Spinal cord (tissue), 10 donors: ENCODE results near the gene ENDOV. TPM values are rescaled to one million over a fixed set of nuclear protein-coding genes. Genes with fewer than 3 reads are reported as not detected.

Experiments
- DNase-seq, 6 donors: peaks; one replicate each; pipeline versions ENCODE4 v3.0.0 to v3.0.0-alpha.2; 2013 to 2015; ENCODE audit warnings: low spot score in 6 of 6, low read depth in 4 of 6
- H3K27ac ChIP-seq: one replicate; pipeline ENCODE4 v1.5.1; 2013; ENCODE audit warnings: low read depth, low read length, control low read depth
- H3K27me3 ChIP-seq: one replicate; pipeline ENCODE4 v1.6.1; 2013; ENCODE audit warnings: low read length; ENCODE audit not compliant: control insufficient read depth, insufficient read depth
- H3K36me3 ChIP-seq: one replicate; pipeline ENCODE4 v1.6.1; 2013; ENCODE audit warnings: low read length; ENCODE audit not compliant: control insufficient read depth, insufficient read depth
- H3K4me1 ChIP-seq: one replicate; pipeline ENCODE4 v1.6.1; 2013; ENCODE audit warnings: low read length; ENCODE audit not compliant: control insufficient read depth, insufficient read depth
- H3K4me3 ChIP-seq: one replicate; pipeline ENCODE4 v1.5.1; 2013; ENCODE audit warnings: low read depth, low read length, control low read depth
- H3K9me3 ChIP-seq: one replicate; pipeline ENCODE4 v1.6.1; 2013; ENCODE audit warnings: low read length; ENCODE audit not compliant: control insufficient read depth, insufficient read depth
- WGBS: methylation state at CpG from one replicate; pipeline ENCODE4 v1.1.5; 2013; ENCODE audit warnings: missing lambda C conversion rate; ENCODE audit not compliant: insufficient coverage; 5-methylcytosine and 5-hydroxymethylcytosine counted together
- polyA plus RNA-seq, 2 donors: library from polyadenylated mRNA; unstranded; fragments of 120-200 nt; gene quantifications; one replicate each; pipeline ENCODE4 v1.2.1, GENCODE V29; 2013; ENCODE audit not compliant: insufficient read length in 2 of 2
- total RNA-seq, 2 donors: library from RNA; depleted of rRNA in 1 of 2; stranded (reverse); fragments of 120-200 nt in 1 of 2; fragments of >200 nt in 1 of 2; gene quantifications; one replicate each; pipeline versions ENCODE4 v1.2.3 to v1.2.4, GENCODE V29; 2013 to 2014
- donor health status: healthy.

ENDOV gene
- total and polyA plus RNA-seq, 4 donors = 14.3 to 51.6 (median 29.4) TPM

GRCh38 chr17:80477647-80478478, 62.9 kb downstream of the ENDOV start:
- DNase-seq = peak in 2 of 6 donors; percentile 87 to 92
- under 1% methylated on average over 103 of the region's 103 CpGs for WGBS
- Histone ChIP-seq H3K27ac (no peak overlapping the region), H3K36me3 (peaks cover 11% of the 10 kb centered on the region), H3K4me3 (no peak overlapping the region), H3K4me1 (peaks cover 50% of the 10 kb centered on the region), H3K27me3 (peaks cover 84% of the 10 kb centered on the region), H3K9me3 (no peaks in the 10 kb centered on the region)

GRCh38 chr17:80478487-80479245, 63.7 kb downstream of the ENDOV start:
- Histone ChIP-seq H3K4me3 (no peak overlapping the region), H3K27me3 (peaks cover 80% of the 10 kb centered on the region), H3K9me3 (no peaks in the 10 kb centered on the region), H3K36me3 (peaks cover 3% of the 10 kb centered on the region), H3K4me1 (peaks cover 46% of the 10 kb centered on the region), H3K27ac (no peak overlapping the region)
- WGBS = 10% methylated on average over 47 of the region's 51 CpGs
- DNase-seq = no peak

GRCh38 chr17:80479246-80479566, 64.2 kb downstream of the ENDOV start:
- WGBS = 67% methylated on average over 4 of the region's 9 CpGs
- Histone ChIP-seq H3K27ac (no peak overlapping the region), H3K9me3 (no peaks in the 10 kb centered on the region), H3K4me3 (no peak overlapping the region), H3K4me1 (peaks cover 44% of the 10 kb centered on the region), H3K36me3 (no peaks in the 10 kb centered on the region), H3K27me3 (peaks cover 75% of the 10 kb centered on the region)
- DNase-seq = no peak

GRCh38 chr17:80480248-80480647, 65.3 kb downstream of the ENDOV start:
- WGBS = 100% methylated on average over 6 of the region's 7 CpGs
- Histone ChIP-seq H3K36me3 (no peaks in the 10 kb centered on the region), H3K9me3 (no peaks in the 10 kb centered on the region), H3K4me3 (no peak overlapping the region), H3K4me1 (peaks cover 33% of the 10 kb centered on the region), H3K27me3 (peaks cover 64% of the 10 kb centered on the region), H3K27ac (no peak overlapping the region)
- no peak for DNase-seq

GRCh38 chr17:80481284-80482057, 66.5 kb downstream of the ENDOV start:
- H3K4me1 ChIP-seq = peaks cover 30% of the 10 kb centered on the region
- no peak for DNase-seq
- H3K36me3 ChIP-seq = no peaks in the 10 kb centered on the region
- H3K27ac ChIP-seq = no peak overlapping the region
- H3K4me3 ChIP-seq = no peak overlapping the region
- peaks cover 57% of the 10 kb centered on the region for H3K27me3 ChIP-seq
- 44% methylated on average over 18 of the region's 21 CpGs for WGBS
- H3K9me3 ChIP-seq = no peaks in the 10 kb centered on the region

- no peak overlapping the region for H3K27ac ChIP-seq
- H3K36me3 ChIP-seq = no peaks in the 10 kb centered on the region
- DNase-seq = no peak
- no peaks in the 10 kb centered on the region for H3K9me3 ChIP-seq
- WGBS = 76% methylated on average over 4 of the region's 4 CpGs
- no peak overlapping the region for H3K4me3 ChIP-seq
- peaks cover 56% of the 10 kb centered on the region for H3K27me3 ChIP-seq
- peaks cover 30% of the 10 kb centered on the region for H3K4me1 ChIP-seq
Observed at GRCh38 chr17:80482058-80482318, 67.0 kb downstream of the ENDOV start.

GRCh38 chr17:80482555-80483308, 67.8 kb downstream of the ENDOV start:
- Histone ChIP-seq H3K4me3 (no peak overlapping the region), H3K9me3 (no peaks in the 10 kb centered on the region), H3K27me3 (peaks cover 48% of the 10 kb centered on the region), H3K27ac (no peak overlapping the region), H3K36me3 (no peaks in the 10 kb centered on the region), H3K4me1 (peaks cover 23% of the 10 kb centered on the region)
- DNase-seq = no peak
- WGBS = 65% methylated on average over 16 of the region's 16 CpGs

- WGBS = 79% methylated on average over 10 of the region's 10 CpGs
- H3K27me3 ChIP-seq = peaks cover 21% of the 10 kb centered on the region
Observed at GRCh38 chr17:80485846-80486245, 70.9 kb downstream of the ENDOV start.

GRCh38 chr17:80486692-80487091, 71.7 kb downstream of the ENDOV start:
- H3K36me3 ChIP-seq = no peaks in the 10 kb centered on the region
- H3K4me1 ChIP-seq = peaks cover 25% of the 10 kb centered on the region
- 28% methylated on average over 14 of the region's 17 CpGs for WGBS
- H3K9me3 ChIP-seq = no peaks in the 10 kb centered on the region
- no peak overlapping the region for H3K27ac ChIP-seq
- peak in 2 of 6 donors; percentile 37 to 42 for DNase-seq
- no peak overlapping the region for H3K4me3 ChIP-seq
- H3K27me3 ChIP-seq = peaks cover 13% of the 10 kb centered on the region

More at GRCh38 chr17:80485846-80486245, 70.9 kb downstream of the ENDOV start:
- Histone ChIP-seq H3K36me3 (no peaks in the 10 kb centered on the region), H3K4me3 (no peak overlapping the region), H3K4me1 (peaks cover 17% of the 10 kb centered on the region), H3K9me3 (no peaks in the 10 kb centered on the region), H3K27ac (no peak overlapping the region)
- DNase-seq = no peak
